ENCODE data around the gene NUCKS1.
A peak's percentile ranks its signal among the peaks of the same experiment; 100 is the strongest.

The NUCKS1 gene

DNA sequence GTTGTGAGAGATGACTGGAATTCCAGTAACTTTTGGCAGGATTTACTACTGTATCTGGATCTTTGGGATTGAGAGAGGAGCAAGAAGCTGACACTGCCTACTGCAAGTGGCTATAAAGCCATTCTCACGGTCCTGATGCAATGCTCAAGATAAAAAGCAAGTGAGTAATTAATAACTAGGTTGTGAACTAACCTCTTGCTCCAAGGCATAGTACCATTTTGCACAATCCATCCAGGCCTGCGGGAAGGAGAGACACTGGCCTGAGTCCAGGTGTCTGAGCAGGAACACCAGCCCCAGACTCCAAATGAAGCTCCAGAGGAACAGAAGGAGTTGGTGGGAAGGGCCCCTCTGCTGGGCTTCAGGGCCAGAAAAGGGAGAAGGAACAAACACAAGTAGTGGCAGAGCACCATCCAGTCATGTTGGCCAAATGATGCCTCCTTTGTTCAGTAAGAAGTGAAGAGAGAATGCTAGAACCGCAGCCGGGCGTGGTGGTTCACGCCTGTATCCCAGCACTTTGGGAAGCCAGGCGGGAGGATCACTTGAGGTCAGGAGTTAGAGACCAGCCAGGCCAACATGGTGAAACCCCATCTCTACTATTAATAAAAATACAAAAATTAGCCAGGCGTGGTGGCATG, 59.7 kb downstream of the NUCKS1 start:
- peaks cover 31% of the 10 kb centered on the region for H3K4me1 Mint-ChIP-seq
- no peak for TF ChIP-seq CTCF (IDR thresholded peaks at IDR 0.05; ENCODE audit: unreplicated experiment in 3 of 3)
- peak overlapping the region in 2 of 3 experiments; percentile 62 to 63 for H3K27ac Mint-ChIP-seq
- H3K36me3 Mint-ChIP-seq (ENCODE audit: low read depth) = no peaks in the 10 kb centered on the region
- no peak overlapping the region for H3K4me3 Mint-ChIP-seq
- H3K9me3 Mint-ChIP-seq = no peaks in the 10 kb centered on the region
- H3K27me3 Mint-ChIP-seq (ENCODE audit: low read depth) = peaks cover 10% of the 10 kb centered on the region

DNA sequence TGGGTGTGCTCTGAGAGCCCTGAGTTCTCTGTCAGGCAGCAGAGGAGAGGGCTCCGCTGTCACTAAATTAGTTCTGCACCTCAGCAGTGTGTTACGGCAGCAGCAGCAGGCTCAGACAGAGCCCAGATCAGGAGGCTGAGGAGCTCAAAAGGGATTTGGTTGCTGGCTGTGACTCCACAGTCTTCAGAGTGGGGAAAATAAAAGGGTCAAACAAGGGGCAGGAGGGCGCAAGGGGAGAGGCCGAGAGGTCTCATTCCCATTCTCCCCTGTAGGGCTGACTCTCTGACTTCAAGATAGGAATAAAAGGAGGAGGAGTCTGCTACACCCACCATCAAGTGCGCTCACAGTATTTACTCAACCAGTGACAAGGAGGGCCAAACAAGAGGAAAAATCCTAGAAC, 60.5 kb downstream of the NUCKS1 start:
- H3K27me3 Mint-ChIP-seq (ENCODE audit: low read depth) = peaks cover 10% of the 10 kb centered on the region
- no peak for TF ChIP-seq CTCF (IDR thresholded peaks at IDR 0.05; ENCODE audit: unreplicated experiment in 3 of 3)
- peak overlapping the region in 2 of 3 experiments; percentile 62 to 63 for H3K27ac Mint-ChIP-seq
- peaks cover 31% of the 10 kb centered on the region for H3K4me1 Mint-ChIP-seq
- H3K4me3 Mint-ChIP-seq = no peak overlapping the region
- no peaks in the 10 kb centered on the region for H3K9me3 Mint-ChIP-seq
- H3K36me3 Mint-ChIP-seq (ENCODE audit: low read depth) = no peaks in the 10 kb centered on the region

- H3K9me3 Mint-ChIP-seq = no peaks in the 10 kb centered on the region
- H3K36me3 Mint-ChIP-seq (ENCODE audit: low read depth) = no peaks in the 10 kb centered on the region
- H3K4me3 Mint-ChIP-seq = no peak overlapping the region
- H3K27me3 Mint-ChIP-seq (ENCODE audit: low read depth) = peaks cover 7% of the 10 kb centered on the region
- H3K27ac Mint-ChIP-seq = peak overlapping the region in 2 of 3 experiments; percentile 12 to 49
- peaks cover 28% of the 10 kb centered on the region for H3K4me1 Mint-ChIP-seq
- TF ChIP-seq CTCF (IDR thresholded peaks at IDR 0.05; ENCODE audit: unreplicated experiment in 3 of 3) = no peak
Measured at GRCh38 chr1:205688171-205689080, 61.6 kb downstream of the NUCKS1 start.

DNA sequence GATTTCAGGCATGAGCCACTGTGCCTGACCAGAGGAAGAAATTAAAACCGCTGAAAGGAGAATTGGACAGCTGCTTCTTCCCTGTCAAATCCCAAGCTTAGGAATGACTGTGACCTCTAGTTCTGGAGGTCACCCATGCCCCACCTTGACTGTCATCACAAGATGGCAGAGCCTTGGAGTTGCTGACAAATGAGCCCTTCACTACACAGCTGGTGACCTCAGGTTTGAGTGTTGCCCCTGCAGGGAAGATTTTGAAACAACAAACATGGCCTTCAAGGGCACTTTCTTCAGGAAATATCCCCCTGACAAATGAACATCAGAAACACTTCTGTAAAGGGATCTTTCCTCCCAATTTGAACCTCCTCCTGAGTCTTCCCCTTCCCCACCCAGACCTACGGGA, 62.7 kb downstream of the NUCKS1 start:
- no peaks in the 10 kb centered on the region for H3K9me3 Mint-ChIP-seq
- H3K27ac Mint-ChIP-seq = peak overlapping the region in 1 of 3 experiments; percentile 25
- no peaks in the 10 kb centered on the region for H3K36me3 Mint-ChIP-seq (ENCODE audit: low read depth)
- H3K27me3 Mint-ChIP-seq (ENCODE audit: low read depth) = peaks cover 6% of the 10 kb centered on the region
- H3K4me1 Mint-ChIP-seq = peaks cover 23% of the 10 kb centered on the region
- H3K4me3 Mint-ChIP-seq = no peak overlapping the region
- no peak for TF ChIP-seq CTCF (IDR thresholded peaks at IDR 0.05; ENCODE audit: unreplicated experiment in 3 of 3)

GRCh38 chr1:205681364-205681763, 68.6 kb downstream of the NUCKS1 start:
- Mint-ChIP-seq H3K36me3 (ENCODE audit: low read depth) (no peaks in the 10 kb centered on the region), H3K9me3 (no peaks in the 10 kb centered on the region), H3K4me1 (peaks cover 34% of the 10 kb centered on the region), H3K27ac (peak overlapping the region in 2 of 3 experiments; percentile 36 to 69), H3K27me3 (ENCODE audit: low read depth) (peaks cover 19% of the 10 kb centered on the region), H3K4me3 (peak overlapping the region; percentile 81 to 89 (median 89))
- no peak for TF ChIP-seq CTCF (IDR thresholded peaks at IDR 0.05; ENCODE audit: unreplicated experiment in 3 of 3)

All from nephron (organoid).